ENCODE data around the gene H19. TPM values are rescaled to one million over a fixed set of nuclear protein-coding genes. Genes with fewer than 3 reads are reported as not detected.

The H19 gene
- total RNA-seq, 1 experiment from 2014 or later: 0.10 TPM

GRCh38 chr11:1968454-1969002 is 29.1 kb downstream of the H19 start:
- H3K27ac ChIP-seq: no peak overlapping the region
- H3K36me3 ChIP-seq: no peaks in the 10 kb centered on the region
- H3K4me1 ChIP-seq: no peaks in the 10 kb centered on the region
- H3K27me3 ChIP-seq: no peaks in the 10 kb centered on the region
- H3K9me3 ChIP-seq (replicated peaks): no peaks in the 10 kb centered on the region
- no peak for DNase-seq
- no peak overlapping the region for H3K4me3 ChIP-seq

DNA sequence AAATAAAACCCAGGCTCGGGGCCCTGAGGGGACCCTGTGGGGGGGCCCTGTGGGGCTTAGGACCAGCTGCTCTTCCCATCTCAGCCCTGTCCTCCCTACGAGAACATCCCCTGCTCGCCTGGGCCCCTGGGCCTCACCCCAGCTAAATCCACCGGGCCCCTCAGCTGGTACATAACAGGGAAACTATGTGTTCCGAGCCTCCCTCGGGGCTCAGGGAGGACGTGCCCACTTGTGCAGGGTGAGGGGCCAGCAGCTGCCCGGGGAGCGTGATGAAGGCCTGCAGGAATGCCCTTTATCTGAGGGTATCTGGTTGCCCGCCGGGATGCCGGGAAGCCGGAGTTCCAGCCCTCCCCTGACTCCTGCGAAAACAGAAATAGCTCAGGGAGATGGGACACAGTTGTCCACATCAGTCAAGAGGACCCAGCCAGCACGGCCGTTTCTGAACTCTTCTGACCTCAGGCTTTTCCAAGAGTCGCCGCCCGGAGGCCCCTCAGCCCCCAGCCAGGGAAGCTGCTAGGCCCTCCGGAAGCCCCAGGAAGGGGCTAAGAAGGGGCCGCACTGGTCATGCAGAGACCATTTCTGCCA is 29.9 kb downstream of the H19 start:
- Histone ChIP-seq H3K9me3 (replicated peaks) (no peaks in the 10 kb centered on the region), H3K27ac (no peak overlapping the region), H3K4me1 (no peaks in the 10 kb centered on the region), H3K36me3 (no peaks in the 10 kb centered on the region), H3K27me3 (no peaks in the 10 kb centered on the region), H3K4me3 (no peak overlapping the region)
- DNase-seq: peak in 1 of 2 experiments; percentile 82

DNA sequence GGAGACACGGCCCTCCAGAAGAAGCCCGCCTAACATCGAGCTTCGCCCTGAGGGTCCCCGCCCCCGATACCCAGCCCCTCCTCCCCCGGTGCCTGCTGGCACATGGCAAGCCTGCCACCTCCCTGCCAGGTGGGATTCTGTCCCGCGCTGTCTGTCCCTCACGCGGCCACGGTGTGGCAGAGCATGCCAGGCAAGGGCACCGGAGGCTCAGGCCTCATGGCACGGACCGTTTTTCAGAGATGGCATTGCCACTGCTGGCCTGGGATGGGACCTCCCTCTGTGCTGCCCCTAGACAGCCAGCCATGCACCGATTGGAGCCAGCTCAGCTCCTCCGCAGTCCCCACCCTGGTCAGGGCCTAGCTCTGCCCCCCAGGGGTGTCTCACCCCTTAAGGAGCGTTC is 31.1 kb downstream of the H19 start:
- H3K27me3 ChIP-seq: no peaks in the 10 kb centered on the region
- H3K9me3 ChIP-seq (replicated peaks): no peaks in the 10 kb centered on the region
- DNase-seq: no peak
- no peaks in the 10 kb centered on the region for H3K36me3 ChIP-seq
- H3K4me1 ChIP-seq: no peaks in the 10 kb centered on the region
- no peak overlapping the region for H3K4me3 ChIP-seq
- no peak overlapping the region for H3K27ac ChIP-seq

GRCh38 chr11:1964955-1965354 is 32.7 kb downstream of the H19 start:
- no peak for DNase-seq
- no peaks in the 10 kb centered on the region for H3K27me3 ChIP-seq
- H3K36me3 ChIP-seq: no peaks in the 10 kb centered on the region
- no peak overlapping the region for H3K4me3 ChIP-seq
- H3K27ac ChIP-seq: no peak overlapping the region
- H3K4me1 ChIP-seq: no peaks in the 10 kb centered on the region
- H3K9me3 ChIP-seq (replicated peaks): no peaks in the 10 kb centered on the region

GRCh38 chr11:1964348-1964747 is 33.3 kb downstream of the H19 start:
- H3K4me1 ChIP-seq: no peaks in the 10 kb centered on the region

DNA sequence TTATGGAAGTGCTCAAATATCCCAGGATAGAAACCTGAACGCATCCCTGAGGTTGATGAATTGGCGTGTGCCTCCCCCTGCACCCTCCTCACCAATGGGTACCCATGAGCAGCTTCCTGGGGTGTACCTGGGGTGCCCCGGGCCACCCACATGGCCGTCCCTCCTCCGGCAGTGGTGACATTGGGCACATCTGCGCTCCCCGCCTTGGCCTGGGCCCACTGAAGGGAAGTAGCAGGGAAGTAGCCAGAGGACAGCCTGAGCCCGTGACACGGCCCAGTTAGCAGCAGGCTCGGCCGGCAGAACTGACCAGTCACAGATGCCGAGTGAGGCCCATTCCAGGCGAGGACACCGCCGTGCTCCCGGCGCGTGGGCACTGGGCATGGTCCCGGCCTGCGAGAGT is 33.8 kb downstream of the H19 start:
- Histone ChIP-seq H3K4me1 (no peaks in the 10 kb centered on the region), H3K27me3 (no peaks in the 10 kb centered on the region), H3K9me3 (replicated peaks) (no peaks in the 10 kb centered on the region), H3K4me3 (no peak overlapping the region), H3K36me3 (no peaks in the 10 kb centered on the region), H3K27ac (no peak overlapping the region)
- no peak for DNase-seq

More at GRCh38 chr11:1964348-1964747, 33.3 kb downstream of the H19 start:
- Histone ChIP-seq H3K4me3 (no peak overlapping the region), H3K27me3 (no peaks in the 10 kb centered on the region), H3K27ac (no peak overlapping the region), H3K9me3 (replicated peaks) (no peaks in the 10 kb centered on the region), H3K36me3 (no peaks in the 10 kb centered on the region)
- no peak for DNase-seq

- no peak overlapping the region for H3K4me3 ChIP-seq
- no peak overlapping the region for H3K27ac ChIP-seq
- H3K4me1 ChIP-seq: no peaks in the 10 kb centered on the region
- H3K36me3 ChIP-seq: no peaks in the 10 kb centered on the region
- H3K27me3 ChIP-seq: no peaks in the 10 kb centered on the region
- no peak for DNase-seq
- no peaks in the 10 kb centered on the region for H3K9me3 ChIP-seq (replicated peaks)
These were observed 37.9 kb downstream of the H19 start for GRCh38 chr11:1959786-1960185.

DNA sequence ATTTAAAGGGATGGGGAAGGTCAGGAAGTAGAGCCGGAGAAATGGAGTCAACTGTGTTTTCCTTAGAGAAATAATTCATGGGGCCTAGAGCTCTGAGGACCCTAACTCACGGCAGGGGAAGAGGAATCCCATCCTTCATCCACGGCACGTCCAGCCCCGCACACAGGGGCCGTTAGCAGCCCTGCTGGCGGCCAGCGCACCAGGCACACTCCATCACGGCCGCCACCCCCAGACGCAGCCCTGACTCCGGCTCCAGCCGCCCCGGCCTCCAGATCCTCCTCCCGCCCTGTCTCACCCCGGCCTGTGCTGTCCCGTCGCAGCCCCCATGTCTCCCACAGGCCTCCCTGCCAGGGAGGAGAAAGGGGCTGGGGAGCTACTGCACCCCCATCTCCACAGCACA is 39.3 kb downstream of the H19 start:
- no peak for DNase-seq
- Histone ChIP-seq H3K4me1 (no peaks in the 10 kb centered on the region), H3K4me3 (no peak overlapping the region)

GRCh38 chr11:1953489-1954266 is 44.0 kb downstream of the H19 start:
- no peak overlapping the region for H3K27ac ChIP-seq
- no peaks in the 10 kb centered on the region for H3K36me3 ChIP-seq
- DNase-seq: peak; percentile 63 to 77

More for the DNA sequence above, 39.3 kb downstream of the H19 start:
- Histone ChIP-seq H3K36me3 (no peaks in the 10 kb centered on the region), H3K27me3 (no peaks in the 10 kb centered on the region), H3K9me3 (replicated peaks) (no peaks in the 10 kb centered on the region), H3K27ac (no peak overlapping the region)

DNA sequence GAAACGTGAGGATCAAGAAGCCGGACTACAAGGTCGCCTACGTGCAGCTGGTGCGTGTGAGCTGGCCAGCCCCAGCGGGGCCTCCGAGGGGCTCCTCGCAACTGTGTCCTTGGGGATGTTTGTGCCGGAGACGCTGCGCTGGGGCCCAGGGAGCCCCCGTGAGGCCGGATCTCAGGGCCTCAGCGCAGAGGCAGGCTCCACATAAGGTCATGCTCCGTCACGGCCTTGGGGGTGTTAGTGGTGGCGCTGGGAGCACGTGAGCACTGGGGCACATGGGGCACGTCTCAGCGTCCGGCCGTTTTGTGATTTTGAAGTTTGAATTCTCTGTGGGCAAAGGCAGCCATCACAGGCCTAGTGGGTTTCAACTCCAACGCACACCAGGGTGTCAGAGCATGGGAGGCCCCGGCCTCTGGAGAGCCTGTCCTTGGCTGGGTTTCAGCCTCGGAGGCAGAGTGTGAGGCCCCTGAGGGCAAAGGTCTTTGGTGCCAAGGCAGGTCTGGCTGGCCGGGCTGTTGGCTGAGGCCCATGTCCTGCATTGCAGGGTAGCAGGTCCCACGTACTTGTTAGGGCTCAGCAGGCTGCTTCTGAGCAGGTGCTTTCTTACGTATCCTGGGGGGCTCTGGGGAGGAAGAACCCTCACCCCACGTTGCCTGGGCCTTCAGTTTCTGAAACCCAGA is 44.7 kb downstream of the H19 start:
- H3K9me3 ChIP-seq (replicated peaks): no peaks in the 10 kb centered on the region
- no peaks in the 10 kb centered on the region for H3K27me3 ChIP-seq
- no peaks in the 10 kb centered on the region for H3K36me3 ChIP-seq
- H3K4me3 ChIP-seq: no peak overlapping the region
- H3K27ac ChIP-seq: no peak overlapping the region
- no peak for DNase-seq
- no peaks in the 10 kb centered on the region for H3K4me1 ChIP-seq

More at GRCh38 chr11:1953489-1954266, 44.0 kb downstream of the H19 start:
- Histone ChIP-seq H3K27me3 (no peaks in the 10 kb centered on the region), H3K4me3 (no peak overlapping the region), H3K9me3 (replicated peaks) (no peaks in the 10 kb centered on the region), H3K4me1 (no peaks in the 10 kb centered on the region)

- no peak for DNase-seq
- no peaks in the 10 kb centered on the region for H3K9me3 ChIP-seq (replicated peaks)
- H3K27me3 ChIP-seq: no peaks in the 10 kb centered on the region
- no peaks in the 10 kb centered on the region for H3K36me3 ChIP-seq
- no peak overlapping the region for H3K4me3 ChIP-seq
- no peak overlapping the region for H3K27ac ChIP-seq
- no peaks in the 10 kb centered on the region for H3K4me1 ChIP-seq
These were observed 47.7 kb downstream of the H19 start for GRCh38 chr11:1949922-1950321.

GRCh38 chr11:1949302-1949701 is 48.3 kb downstream of the H19 start:
- DNase-seq: no peak
- H3K4me1 ChIP-seq: peaks cover 2% of the 10 kb centered on the region; the same call in 1 of the 2 replicates
- H3K27ac ChIP-seq: no peak overlapping the region

DNA sequence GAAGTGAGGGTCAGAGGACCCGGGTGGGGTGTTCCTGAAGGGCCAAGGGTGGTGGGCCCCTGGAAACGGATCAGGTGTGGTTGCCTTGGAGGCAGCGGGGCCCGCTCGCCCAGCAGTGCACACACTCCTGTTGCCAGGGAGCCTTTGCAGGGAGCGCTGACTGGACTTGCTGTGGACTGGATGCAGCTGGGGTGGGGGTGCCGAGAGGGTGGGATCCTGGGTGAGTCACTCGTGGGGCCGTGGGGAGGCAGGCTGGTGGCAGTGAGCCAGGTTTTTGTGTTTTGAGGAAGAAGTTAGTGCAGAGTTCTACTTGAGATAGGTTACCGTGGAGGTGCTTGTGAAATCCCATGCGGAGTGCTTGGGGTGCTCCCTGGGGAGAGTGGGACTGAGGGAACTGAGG is 49.3 kb downstream of the H19 start:
- Histone ChIP-seq H3K4me1 (peaks cover 11% of the 10 kb centered on the region; the same call in 1 of the 2 replicates), H3K36me3 (no peaks in the 10 kb centered on the region), H3K4me3 (no peak overlapping the region), H3K27me3 (no peaks in the 10 kb centered on the region), H3K9me3 (replicated peaks) (no peaks in the 10 kb centered on the region), H3K27ac (no peak overlapping the region)
- no peak for DNase-seq

More at GRCh38 chr11:1949302-1949701, 48.3 kb downstream of the H19 start:
- Histone ChIP-seq H3K9me3 (replicated peaks) (no peaks in the 10 kb centered on the region), H3K4me3 (no peak overlapping the region), H3K27me3 (no peaks in the 10 kb centered on the region), H3K36me3 (no peaks in the 10 kb centered on the region)

- Histone ChIP-seq H3K4me1 (peaks cover 11% of the 10 kb centered on the region; the same call in 1 of the 2 replicates), H3K36me3 (no peaks in the 10 kb centered on the region), H3K27ac (no peak overlapping the region), H3K27me3 (no peaks in the 10 kb centered on the region), H3K9me3 (replicated peaks) (no peaks in the 10 kb centered on the region), H3K4me3 (no peak overlapping the region)
- no peak for DNase-seq
These were observed 49.9 kb downstream of the H19 start for GRCh38 chr11:1947592-1948237.

Data from SJCRH30 (cell line).